MM.1S (cell line): ENCODE measurements around the gene TLE1.
A peak's percentile ranks its signal among the peaks of the same experiment; 100 is the strongest.
"Not testable (repeated sequence)": the region's sequence is repeated elsewhere in the genome, so short reads cannot be mapped to it uniquely, and the experiment has no call there.

ENCODE experiments used
- DNase-seq: peaks from one replicate; pipeline ENCODE4 v3.0.0-alpha.2; 2015
- H2AFZ ChIP-seq: fragments of 300-600 bp; sonication (generic); 2 replicates; pipeline ENCODE4 v1.6.0; 2016; ENCODE audit warnings: antibody characterized with exemption, low read length
- H3F3A ChIP-seq: fragments of 300-600 bp; sonication (generic); 2 replicates; pipeline ENCODE4 v1.6.1; 2016; ENCODE audit warnings: mild to moderate bottlenecking, antibody characterized with exemption, low read length, moderate library complexity, mixed read lengths; ENCODE audit not compliant: insufficient read depth
- H3K27ac ChIP-seq: fragments of 300-600 bp; sonication (generic); 2 replicates; pipeline ENCODE4 v1.5.1; 2016; ENCODE audit warnings: mild to moderate bottlenecking, low read length
- H3K27me3 ChIP-seq: fragments of 300-600 bp; sonication (generic); replicated peaks from 2 replicates; pipeline ENCODE4 v1.6.0; 2016; ENCODE audit warnings: low read length; ENCODE audit not compliant: insufficient read depth
- H3K36me3 ChIP-seq: fragments of 300-600 bp; sonication (generic); replicated peaks from 2 replicates; pipeline ENCODE4 v1.6.1; 2016; ENCODE audit warnings: mild to moderate bottlenecking, low read length, mixed read lengths; ENCODE audit not compliant: insufficient read depth
- H3K4me1 ChIP-seq: fragments of 300-600 bp; sonication (generic); 2 replicates; pipeline ENCODE4 v1.6.1; 2016; ENCODE audit warnings: low read length, mixed read lengths
- H3K4me2 ChIP-seq: fragments of 300-600 bp; sonication (generic); 2 replicates; pipeline ENCODE4 v1.6.0; 2016; ENCODE audit warnings: low read depth, low read length
- H3K4me3 ChIP-seq: fragments of 300-600 bp; sonication (generic); 2 replicates; pipeline ENCODE4 v1.5.1; 2016; ENCODE audit warnings: low read length, mixed read lengths
- H3K79me2 ChIP-seq: fragments of 300-600 bp; sonication (generic); 2 replicates; pipeline ENCODE4 v1.6.1; 2016; ENCODE audit warnings: mixed run types, low read length, mixed read lengths
- H3K9ac ChIP-seq: fragments of 300-600 bp; sonication (generic); 2 replicates; pipeline ENCODE4 v1.6.1; 2016; ENCODE audit warnings: low read length, mixed read lengths
- H3K9me2 ChIP-seq: fragments of 300-600 bp; sonication (generic); replicated peaks from 2 replicates; pipeline ENCODE4 v1.6.1; 2016; ENCODE audit warnings: mild to moderate bottlenecking, low read length, mixed read lengths; ENCODE audit not compliant: insufficient read depth
- H3K9me3 ChIP-seq: fragments of 300-600 bp; sonication (generic); replicated peaks from 2 replicates; pipeline ENCODE4 v1.6.1; 2016; ENCODE audit warnings: mild to moderate bottlenecking, low read length, mixed read lengths; ENCODE audit not compliant: insufficient read depth
- H4K20me1 ChIP-seq: fragments of 300-600 bp; sonication (generic); 2 replicates; pipeline ENCODE4 v1.6.1; 2016; ENCODE audit warnings: mild to moderate bottlenecking, low read length, moderate library complexity, mixed read lengths; ENCODE audit not compliant: insufficient read depth
- CTCF ChIP-seq: fragments of 300-600 bp; sonication (generic); IDR thresholded peaks from 2 replicates; pipeline ENCODE4 v1.5.1; 2016; ENCODE audit warnings: antibody characterized with exemption, low read length, mixed read lengths
- EZH2 ChIP-seq: fragments of 300-600 bp; sonication (generic); optimal IDR thresholded peaks from 2 replicates; pipeline ENCODE3; 2017; ENCODE audit warnings: low read depth, mild to moderate bottlenecking, antibody characterized with exemption, low read length, mixed read lengths
- EZH2phosphoT487 ChIP-seq: fragments of 300-600 bp; sonication (generic); IDR thresholded peaks from 2 replicates; pipeline ENCODE4 v1.6.1; 2018; ENCODE audit warnings: antibody characterized with exemption, low read length

Gene TLE1

GRCh38 chr9:81694541-81694940 is 5.2 kb upstream of the TLE1 start:
- no peaks in the 10 kb centered on the region for H3K9me3 ChIP-seq

GRCh38 chr9:81693671-81694378 is 4.5 kb upstream of the TLE1 start:
- Histone ChIP-seq H3K4me3 (no peak overlapping the region), H3K4me1 (no peaks in the 10 kb centered on the region), H2AFZ (no peak overlapping the region), H3K36me3 (no peaks in the 10 kb centered on the region), H4K20me1 (no peaks in the 10 kb centered on the region), H3K4me2 (no peak overlapping the region), H3K79me2 (no peaks in the 10 kb centered on the region), H3K9me3 (no peaks in the 10 kb centered on the region), H3F3A (0 out of 2 replicates have a peak, but pooled peaks cover 2% of the 10 kb centered on the region), H3K27me3 (peaks cover 16% of the 10 kb centered on the region), H3K9me2 (no peaks in the 10 kb centered on the region), H3K9ac (no peak overlapping the region), H3K27ac (no peak overlapping the region)
- TF ChIP-seq CTCF, result no peak
- TF ChIP-seq EZH2, result no peak
- TF ChIP-seq EZH2phosphoT487, result no peak
- DNase-seq, result no peak

More at GRCh38 chr9:81694541-81694940, 5.2 kb upstream of the TLE1 start:
- H3K27me3 ChIP-seq, result peaks cover 16% of the 10 kb centered on the region
- no peaks in the 10 kb centered on the region for H4K20me1 ChIP-seq
- H3K4me1 ChIP-seq, result no peaks in the 10 kb centered on the region
- TF ChIP-seq CTCF, result no peak
- no peak for TF ChIP-seq EZH2
- no peak for TF ChIP-seq EZH2phosphoT487
- H3K79me2 ChIP-seq, result no peaks in the 10 kb centered on the region
- no peaks in the 10 kb centered on the region for H3F3A ChIP-seq
- no peaks in the 10 kb centered on the region for H3K9me2 ChIP-seq
- H3K36me3 ChIP-seq, result no peaks in the 10 kb centered on the region
- no peak for DNase-seq
- no peak overlapping the region for H3K4me2 ChIP-seq
- no peak overlapping the region for H3K27ac ChIP-seq
- H3K9ac ChIP-seq, result no peak overlapping the region
- H2AFZ ChIP-seq, result no peak overlapping the region
- no peak overlapping the region for H3K4me3 ChIP-seq

GRCh38 chr9:81690251-81690851 is 1.0 kb upstream of the TLE1 start:
- Histone ChIP-seq H3K27ac (no peak overlapping the region), H3K9ac (no peak overlapping the region), H3K9me3 (no peaks in the 10 kb centered on the region), H3K4me2 (peak overlapping the region; percentile 95), H3K4me1 (no peaks in the 10 kb centered on the region), H3K27me3 (peaks cover 16% of the 10 kb centered on the region), H3K9me2 (no peaks in the 10 kb centered on the region), H3K36me3 (no peaks in the 10 kb centered on the region), H4K20me1 (no peaks in the 10 kb centered on the region), H3K4me3 (peak overlapping the region; percentile 92), H3F3A (0 out of 2 replicates have a peak, but pooled peaks cover 2% of the 10 kb centered on the region), H3K79me2 (no peaks in the 10 kb centered on the region), H2AFZ (peak overlapping the region; percentile 88; the same call in 1 of the 2 replicates)
- DNase-seq, result peak; percentile 10
- TF ChIP-seq CTCF (no peak), EZH2phosphoT487 (no peak), EZH2 (no peak)

GRCh38 chr9:81689093-81689342 is 329 bp downstream of the TLE1 start:
- not testable (repeated sequence) for H3K27ac ChIP-seq

GRCh38 chr9:81688262-81689092 is 870 bp downstream of the TLE1 start:
- Histone ChIP-seq H2AFZ (peak overlapping the region; percentile 69), H3K27me3 (peaks cover 16% of the 10 kb centered on the region)
- H3K9ac ChIP-seq, result not testable (repeated sequence)

More at GRCh38 chr9:81689093-81689342, 329 bp downstream of the TLE1 start:
- H3K4me3 ChIP-seq, result peak overlapping the region; percentile 72
- not testable (repeated sequence) for H3K4me1 ChIP-seq, H3K9me3 ChIP-seq, DNase-seq, H3F3A ChIP-seq, H4K20me1 ChIP-seq, H3K79me2 ChIP-seq, H3K9ac ChIP-seq, H3K9me2 ChIP-seq, H3K36me3 ChIP-seq
- peak overlapping the region; percentile 95 for H3K4me2 ChIP-seq
- H3K27me3 ChIP-seq, result peaks cover 16% of the 10 kb centered on the region
- peak overlapping the region; percentile 69 for H2AFZ ChIP-seq

More at GRCh38 chr9:81688262-81689092, 870 bp downstream of the TLE1 start:
- not testable (repeated sequence) for H3K9me2 ChIP-seq, H3K79me2 ChIP-seq, H3K9me3 ChIP-seq, H3K4me1 ChIP-seq, H3K36me3 ChIP-seq, H4K20me1 ChIP-seq, H3F3A ChIP-seq, H3K27ac ChIP-seq
- Histone ChIP-seq H3K4me3 (peak overlapping the region; percentile 72), H3K4me2 (peak overlapping the region; percentile 95)
- DNase-seq, result peak; percentile 38
